Right cardiac atrium (tissue), 5 donors: Measurements from ENCODE around the gene UGT8. TPM values are rescaled to one million over a fixed set of nuclear protein-coding genes. Genes with fewer than 3 reads are reported as not detected.
A peak's percentile ranks its signal among the peaks of the same experiment; 100 is the strongest.

Experiments used
- ATAC-seq, 2 donors: fragments of 200-7000 bp; cut with Tn5 transposase; one replicate each; pipeline versions ENCODE4 v1.8.0 to v1.9.1; 2020; ENCODE audit warnings: moderate library complexity in 2 of 2, mild to moderate bottlenecking in 1 of 2
- DNase-seq, 3 donors: peaks; one replicate each; pipeline ENCODE4 v3.0.0-alpha.2; 2020
- H3K27ac ChIP-seq: one replicate; pipeline ENCODE4 v1.5.1; 2013; ENCODE audit warnings: mild to moderate bottlenecking, low read length, control low read depth, moderate library complexity
- H3K27me3 ChIP-seq: one replicate; pipeline ENCODE4 v1.6.1; 2013; ENCODE audit not compliant: control insufficient read depth, insufficient read depth
- H3K4me1 ChIP-seq: one replicate; pipeline ENCODE4 v1.6.1; 2013; ENCODE audit warnings: low read length; ENCODE audit not compliant: control insufficient read depth, insufficient read depth
- H3K4me3 ChIP-seq: one replicate; pipeline ENCODE4 v1.5.1; 2013; ENCODE audit warnings: low read length, control low read depth
- H3K9me3 ChIP-seq: one replicate; pipeline ENCODE4 v1.6.1; 2013; ENCODE audit warnings: low read length; ENCODE audit not compliant: control insufficient read depth
- WGBS: extraction: QIAGEN DNeasy Blood & Tissue Kit; methylation state at CpG from one replicate; pipeline ENCODE4 v1.1.7; 2013; 5-methylcytosine and 5-hydroxymethylcytosine counted together
- intact Hi-C, 4 donors: fragments of 100-400 bp; cut with DNase I; formaldehyde crosslinking; loops; one replicate each; pipeline versions ENCODE4 v1.11.0 to v1.14.0; 2022 to 2023
- long read RNA-seq, 4 donors: library from polyadenylated mRNA; unstranded; transcript quantifications; one replicate each; pipeline ENCODE4 v2.0.0, GENCODE V29; 2020 to 2021
- polyA plus RNA-seq: library from polyadenylated mRNA; stranded (reverse); fragments of 200-250 nt; gene quantifications from one replicate; pipeline ENCODE4 v1.2.3, GENCODE V29; 2013
- total RNA-seq, 4 donors: library from RNA; stranded (reverse); fragmentation: NEBNext Ultra II Directional; extraction: Animal tissue kit (Norgen Biotek cat#: 25700); gene quantifications; one replicate each; pipeline ENCODE4 v1.2.1, GENCODE V29; 2021
- donor health status: healthy with polysubstance abuse.
- donor health status: DM: no; HTN: yes; CAD: no.
- donor health status: DM: no; HTN: no; CAD: no.
- donor health status: DM: no; HTN: yes; CAD: no; lungs with severe emphysema.
- donor health status: DM: yes; HTN: yes; CAD: no.

Gene UGT8, protein sequence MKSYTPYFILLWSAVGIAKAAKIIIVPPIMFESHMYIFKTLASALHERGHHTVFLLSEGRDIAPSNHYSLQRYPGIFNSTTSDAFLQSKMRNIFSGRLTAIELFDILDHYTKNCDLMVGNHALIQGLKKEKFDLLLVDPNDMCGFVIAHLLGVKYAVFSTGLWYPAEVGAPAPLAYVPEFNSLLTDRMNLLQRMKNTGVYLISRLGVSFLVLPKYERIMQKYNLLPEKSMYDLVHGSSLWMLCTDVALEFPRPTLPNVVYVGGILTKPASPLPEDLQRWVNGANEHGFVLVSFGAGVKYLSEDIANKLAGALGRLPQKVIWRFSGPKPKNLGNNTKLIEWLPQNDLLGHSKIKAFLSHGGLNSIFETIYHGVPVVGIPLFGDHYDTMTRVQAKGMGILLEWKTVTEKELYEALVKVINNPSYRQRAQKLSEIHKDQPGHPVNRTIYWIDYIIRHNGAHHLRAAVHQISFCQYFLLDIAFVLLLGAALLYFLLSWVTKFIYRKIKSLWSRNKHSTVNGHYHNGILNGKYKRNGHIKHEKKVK
- total RNA-seq = under 1 TPM in 3 of 4 donors, not detected in 1; 0.29 to 0.33 (median 0.32) TPM
- polyA plus RNA-seq = 0.81 TPM
- long read RNA-seq, donor 1, full-length matches to known transcripts = 1 of 1 reads
- long read RNA-seq, donor 1, partial matches to known transcripts = 0 of 1 reads
- long read RNA-seq, donor 1, other reads (novel, unspliced or antisense) = 0 of 1 reads
- long read RNA-seq, donor 2, full-length matches to known transcripts = 2 of 2 reads
- long read RNA-seq, donor 2, partial matches to known transcripts = 0 of 2 reads
- long read RNA-seq, donor 2, other reads (novel, unspliced or antisense) = 0 of 2 reads
- long read RNA-seq, donor 3, full-length matches to known transcripts = 1 of 1 reads
- long read RNA-seq, donor 3, partial matches to known transcripts = 0 of 1 reads
- long read RNA-seq, donor 3, other reads (novel, unspliced or antisense) = 0 of 1 reads
- long read RNA-seq, donor 4 = 0 reads

DNA sequence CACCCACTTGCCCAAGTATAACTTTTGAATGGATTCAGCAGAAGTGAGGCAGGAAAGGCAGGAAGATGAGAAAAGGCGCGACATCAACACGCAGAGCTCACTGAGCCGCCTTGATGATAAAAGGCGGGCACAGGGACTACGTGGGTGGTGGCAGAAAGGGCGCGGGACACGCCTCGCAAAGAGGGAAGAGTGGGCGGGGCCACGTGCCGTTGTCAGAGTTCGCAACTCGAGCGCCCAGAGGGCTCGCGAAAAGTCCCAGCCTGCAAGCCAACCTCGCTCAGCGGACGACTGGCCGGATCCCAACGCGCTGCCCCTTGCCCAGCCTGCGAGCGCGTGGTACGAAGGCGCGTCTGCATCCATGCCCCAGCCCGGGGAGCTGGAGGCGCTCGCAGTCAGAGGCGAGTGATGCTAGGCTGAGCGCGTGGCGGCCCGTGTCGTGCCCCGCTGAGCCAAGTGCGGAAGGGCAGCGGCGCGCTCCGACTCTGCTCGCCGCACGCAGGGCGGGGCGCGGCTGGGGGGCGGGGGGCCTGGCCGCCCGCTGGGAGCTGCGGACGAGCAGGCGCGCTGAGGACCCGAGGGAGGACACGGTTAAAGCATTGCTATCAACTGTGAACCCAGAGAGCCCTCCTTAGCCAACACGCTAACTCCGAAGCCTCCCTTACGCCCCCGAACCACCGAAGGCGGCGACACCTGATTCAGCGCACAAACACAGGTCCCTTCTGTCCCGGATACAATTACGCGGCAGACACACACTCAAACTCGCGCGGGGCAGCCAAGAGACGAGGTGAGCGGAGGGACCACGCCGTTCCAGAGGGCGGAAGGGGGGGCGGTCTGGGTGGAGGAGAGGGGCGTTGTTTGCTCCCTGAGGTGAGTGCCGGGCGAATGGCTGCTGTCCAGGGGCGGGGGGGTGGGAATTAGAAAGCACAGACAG is at the start of gene UGT8:
TSS of gene UGT8 (plus strand) at position 617 of the 931 bp plus-strand sequence. CDS start 24,074 bp downstream, outside the sequence.
- Histone ChIP-seq H3K27me3 (no peaks in the 10 kb centered on the region), H3K9me3 (no peaks in the 10 kb centered on the region), H3K4me1 (no peaks in the 10 kb centered on the region), H3K27ac (no peak within 1 kb of the TSS), H3K4me3 (peak within 1 kb of the TSS; percentile 43)
- DNase-seq (peak; percentile 38 to 70 (median 55)), ATAC-seq (peak; percentile 68 to 73)
- under 1% methylated on average over 82 of the region's 84 CpGs for WGBS
- intact Hi-C loops = no loop called here

DNA sequence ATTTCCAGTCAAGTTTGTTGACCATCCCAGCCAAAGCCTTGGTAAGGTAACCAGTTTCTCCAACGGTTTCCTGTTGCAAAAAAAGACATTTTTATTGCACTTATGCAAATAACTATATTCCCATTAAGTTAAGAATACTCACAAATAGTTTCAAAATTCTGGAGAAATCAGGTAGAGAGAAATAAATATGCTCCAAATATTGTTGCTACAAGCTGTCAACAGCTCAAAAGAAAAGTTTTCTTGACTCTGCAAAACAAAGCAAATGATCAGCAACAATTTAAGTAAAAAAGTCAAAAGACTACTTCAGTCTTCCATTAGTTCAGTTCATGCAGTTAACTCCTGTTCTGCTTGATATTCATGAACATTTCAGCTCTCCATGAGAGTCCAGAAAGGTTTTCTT is 49.0 kb upstream of the UGT8 start:
- intact Hi-C loops = no loop called here
- WGBS = 43% methylated on average over 1 of the region's 1 CpG

DNA sequence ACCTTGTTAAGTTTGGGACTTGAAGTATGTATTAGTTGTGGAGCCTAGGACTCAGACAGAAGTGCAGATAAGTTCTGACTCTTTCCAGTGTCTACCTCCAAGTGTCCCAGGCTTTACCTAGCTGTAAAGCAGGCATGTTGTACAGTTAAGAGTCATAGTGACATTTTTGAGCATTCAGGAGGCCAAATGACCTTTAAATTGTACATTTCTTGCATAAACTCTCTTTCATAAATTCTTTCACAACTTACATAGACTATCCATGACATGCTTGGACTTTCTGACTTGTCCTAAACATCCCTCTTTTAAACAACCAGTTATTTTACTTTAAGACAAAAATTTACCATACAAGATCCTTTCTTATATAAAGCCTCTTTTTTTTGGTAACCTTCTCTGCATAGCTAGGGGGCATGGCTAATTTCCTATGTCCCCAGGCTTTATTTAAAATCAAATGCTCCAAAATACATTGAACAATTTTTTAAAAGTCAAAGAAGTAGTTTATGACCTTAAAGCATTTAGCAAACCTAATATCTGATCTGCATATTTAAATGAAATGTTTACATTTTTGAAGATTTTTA is 40.1 kb upstream of the UGT8 start:
- Histone ChIP-seq H3K27ac (no peak overlapping the region), H3K4me3 (no peak overlapping the region), H3K27me3 (no peaks in the 10 kb centered on the region), H3K9me3 (no peaks in the 10 kb centered on the region), H3K4me1 (no peaks in the 10 kb centered on the region)
- ATAC-seq (no peak), DNase-seq (no peak)
- intact Hi-C loops = no loop called here

More for the DNA sequence above, 49.0 kb upstream of the UGT8 start:
- no peaks in the 10 kb centered on the region for H3K4me1 ChIP-seq
- DNase-seq (no peak), ATAC-seq (no peak)
- no peak overlapping the region for H3K4me3 ChIP-seq
- no peaks in the 10 kb centered on the region for H3K27me3 ChIP-seq
- no peaks in the 10 kb centered on the region for H3K9me3 ChIP-seq
- no peak overlapping the region for H3K27ac ChIP-seq

- DNase-seq (peak in 1 of 3 donors; percentile 55), ATAC-seq (no peak)
- Histone ChIP-seq H3K4me1 (no peaks in the 10 kb centered on the region), H3K27me3 (no peaks in the 10 kb centered on the region), H3K9me3 (no peaks in the 10 kb centered on the region), H3K27ac (no peak overlapping the region), H3K4me3 (no peak overlapping the region)
- WGBS = 46% methylated on average over 1 of the region's 1 CpG
- intact Hi-C loops = no loop called here
These were observed 37.0 kb upstream of the UGT8 start for GRCh38 chr4:114561590-114561989.

GRCh38 chr4:114562176-114562904 is 36.3 kb upstream of the UGT8 start:
- ATAC-seq (no peak), DNase-seq (no peak)
- Histone ChIP-seq H3K27me3 (no peaks in the 10 kb centered on the region), H3K4me1 (no peaks in the 10 kb centered on the region), H3K27ac (no peak overlapping the region), H3K4me3 (no peak overlapping the region), H3K9me3 (no peaks in the 10 kb centered on the region)
- intact Hi-C loops = no loop called here
- 32% methylated on average over 2 of the region's 2 CpGs for WGBS

DNA sequence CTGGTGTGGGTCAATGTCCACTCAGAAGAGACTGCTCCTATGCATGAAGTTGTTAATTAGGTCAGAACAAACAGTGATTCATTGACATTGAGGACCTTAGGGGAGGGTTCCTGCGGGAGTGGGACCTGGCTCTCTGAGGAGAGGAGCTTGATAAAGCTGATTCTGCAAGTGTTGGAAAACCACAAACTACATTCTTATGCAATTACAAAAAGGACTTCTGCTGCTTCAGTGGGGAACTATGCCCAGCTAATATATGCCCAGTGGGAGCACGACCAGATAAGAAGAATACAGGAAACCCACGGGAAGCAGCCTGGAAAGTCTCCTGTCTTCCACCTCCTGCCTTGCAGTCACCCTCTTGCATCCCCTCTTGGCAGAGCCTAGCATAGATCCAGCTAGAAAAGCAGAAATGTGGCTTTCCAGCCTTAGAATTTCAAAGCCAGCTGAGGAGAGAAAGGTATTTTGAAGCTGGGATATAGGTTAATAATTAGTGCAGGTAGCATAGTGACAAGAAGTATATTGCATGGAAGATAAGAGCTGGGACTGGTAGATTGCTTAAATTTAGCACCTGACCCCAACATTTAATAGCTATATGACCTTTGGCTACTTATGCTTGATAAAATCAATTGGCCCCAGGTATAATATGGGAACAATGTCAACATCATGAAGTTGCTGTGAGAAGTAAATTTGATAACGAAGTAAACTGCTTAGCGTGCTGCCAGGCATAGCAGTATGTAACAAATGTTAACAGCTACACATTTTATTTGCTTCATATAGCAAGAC is 34.9 kb upstream of the UGT8 start:
- no peak for ATAC-seq
- DNase-seq = no peak
- H3K4me1 ChIP-seq = no peaks in the 10 kb centered on the region
- H3K4me3 ChIP-seq = no peak overlapping the region
- H3K27me3 ChIP-seq = no peaks in the 10 kb centered on the region
- no peaks in the 10 kb centered on the region for H3K9me3 ChIP-seq
- H3K27ac ChIP-seq = no peak overlapping the region
- 53% methylated on average over 5 of the region's 5 CpGs for WGBS
- intact Hi-C loops = no loop called here

GRCh38 chr4:114577386-114577785 is 21.2 kb upstream of the UGT8 start:
- H3K27me3 ChIP-seq = no peaks in the 10 kb centered on the region
- 94% methylated on average over 2 of the region's 2 CpGs for WGBS
- H3K4me3 ChIP-seq = no peak overlapping the region
- DNase-seq (no peak), ATAC-seq (no peak)
- intact Hi-C loops = no loop called here
- no peaks in the 10 kb centered on the region for H3K9me3 ChIP-seq
- H3K4me1 ChIP-seq = no peaks in the 10 kb centered on the region
- H3K27ac ChIP-seq = no peak overlapping the region

DNA sequence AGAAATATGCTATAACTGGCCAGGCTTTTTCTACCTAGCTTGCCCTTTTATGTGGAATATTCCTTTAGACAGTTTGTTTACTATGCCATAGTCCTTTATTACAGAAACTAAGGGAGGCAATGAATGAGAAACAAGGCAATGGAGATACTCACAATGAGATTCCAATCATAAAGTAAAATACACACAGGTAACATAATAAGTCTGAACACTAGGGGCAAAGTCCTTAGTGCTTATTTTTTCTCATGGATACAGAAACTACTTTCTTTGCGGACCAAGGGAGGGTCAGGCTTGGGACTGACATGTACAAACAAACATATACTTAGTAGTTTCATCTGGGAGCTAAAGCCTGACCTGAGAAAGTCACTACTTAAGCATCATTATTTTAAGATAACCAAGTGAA is 16.0 kb upstream of the UGT8 start:
- WGBS = 89% methylated on average over 1 of the region's 1 CpG
- intact Hi-C loops = no loop called here
- Histone ChIP-seq H3K4me1 (no peaks in the 10 kb centered on the region), H3K9me3 (no peaks in the 10 kb centered on the region), H3K4me3 (no peak overlapping the region), H3K27ac (no peak overlapping the region), H3K27me3 (no peaks in the 10 kb centered on the region)
- DNase-seq = no peak
- ATAC-seq = no peak

DNA sequence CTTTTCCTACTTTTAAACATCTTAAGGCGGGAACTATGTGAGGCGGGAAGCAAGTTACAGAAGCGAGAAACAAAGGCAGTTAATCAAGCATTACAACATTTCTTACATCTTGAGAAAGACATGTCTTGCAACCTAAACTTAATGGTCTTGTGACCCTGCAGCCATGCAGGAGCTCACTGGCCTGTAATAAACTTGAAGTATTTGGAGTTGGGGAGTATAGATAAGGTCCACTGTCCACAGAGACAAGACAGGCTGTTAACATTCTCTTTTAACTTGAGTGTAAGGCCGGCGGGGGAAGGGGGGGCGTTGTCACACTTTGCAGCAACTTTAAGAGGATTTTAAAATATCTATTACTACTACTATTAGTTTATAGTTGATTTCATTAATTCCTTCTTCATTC is 10.3 kb upstream of the UGT8 start:
- no peaks in the 10 kb centered on the region for H3K9me3 ChIP-seq
- no peak overlapping the region for H3K27ac ChIP-seq
- intact Hi-C loops = no loop called here
- H3K4me1 ChIP-seq = no peaks in the 10 kb centered on the region
- 59% methylated on average over 6 of the region's 6 CpGs for WGBS
- DNase-seq (no peak), ATAC-seq (no peak)
- H3K4me3 ChIP-seq = no peak overlapping the region
- no peaks in the 10 kb centered on the region for H3K27me3 ChIP-seq
